NCI-H524 (cell line): Measurements from ENCODE around the gene STK32B.
A peak's percentile ranks its signal among the peaks of the same experiment; 100 is the strongest.
"Not testable (repeated sequence)": the region's sequence is repeated elsewhere in the genome, so short reads cannot be mapped to it uniquely, and the experiment has no call there.

Experiments used
- DNase-seq, 2 experiments: peaks; one replicate each; lab custom pipeline; 2025; lab: John Stamatoyannopoulos, UW

STK32B gene

GRCh38 chr4:5395781-5396180 is 344.5 kb downstream of the STK32B start:
- no peak for DNase-seq

DNA sequence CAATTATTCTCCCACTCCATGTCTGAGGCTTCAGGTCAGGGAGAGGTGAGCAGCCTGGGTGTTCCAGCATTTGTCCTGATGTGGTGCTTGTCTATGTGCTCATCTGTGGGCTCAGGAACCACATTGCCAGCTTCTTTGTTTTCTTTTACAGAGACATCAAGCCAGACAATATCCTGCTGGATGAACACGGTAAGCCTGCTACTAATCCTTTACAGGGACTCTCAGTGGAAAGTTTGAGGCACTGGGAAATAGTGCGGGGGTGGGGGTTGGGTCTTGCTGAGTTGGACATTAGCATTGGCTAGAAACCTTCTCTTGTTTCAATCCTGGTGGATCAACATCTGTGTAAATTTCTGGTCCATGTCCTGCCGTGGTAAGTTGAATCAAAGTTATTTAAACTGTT is 346.8 kb downstream of the STK32B start:
- no peak for DNase-seq

DNA sequence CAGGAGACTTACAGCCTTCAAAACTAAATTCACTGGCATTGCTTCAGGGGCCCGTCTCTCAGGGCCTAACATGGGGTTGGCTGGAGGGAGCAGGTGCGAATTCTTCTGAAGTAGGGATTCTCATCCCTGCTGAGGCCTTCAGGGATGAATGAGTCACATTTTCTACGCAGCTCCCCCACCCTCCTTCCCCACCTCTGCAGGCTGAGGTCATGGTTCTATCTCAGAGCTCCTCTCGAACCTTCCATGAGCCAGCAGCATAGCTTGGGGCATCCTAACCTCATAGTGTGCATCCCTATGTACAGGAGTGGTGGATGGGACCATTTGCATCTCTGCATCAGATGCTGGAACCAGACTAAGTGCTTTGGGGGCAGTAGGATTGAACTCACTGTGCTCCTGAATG is 347.8 kb downstream of the STK32B start:
- no peak for DNase-seq

DNA sequence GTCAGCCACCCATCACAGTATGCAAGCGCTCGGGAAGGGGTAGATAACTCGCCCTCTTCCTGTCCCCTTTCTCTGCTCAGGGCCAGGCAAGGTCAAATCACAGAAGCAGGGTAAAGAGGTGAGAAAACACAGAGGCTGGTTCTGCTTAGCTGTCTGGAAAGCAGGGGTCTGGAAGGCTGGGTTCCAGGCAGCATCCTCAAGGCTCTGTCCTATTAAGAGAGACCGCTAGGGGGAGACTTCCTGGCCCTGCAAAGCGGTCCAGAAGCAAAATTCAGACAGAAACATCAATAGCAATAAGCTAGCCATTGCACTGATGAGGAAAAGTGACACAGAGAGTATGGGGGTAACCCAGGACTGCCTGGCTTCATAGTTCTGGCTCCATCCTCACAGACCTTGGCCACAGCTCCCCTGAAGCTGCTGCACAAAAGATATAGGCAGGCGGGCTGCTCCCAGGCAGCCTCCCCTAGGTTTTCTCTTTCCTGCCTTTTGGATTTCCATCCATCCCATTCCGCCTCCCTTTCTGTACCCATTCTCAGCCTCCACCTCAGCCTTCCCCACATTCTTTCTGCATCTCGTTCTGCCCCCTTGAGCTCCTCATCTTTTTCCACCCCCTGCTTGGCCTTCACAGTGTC is 348.6 kb downstream of the STK32B start:
- DNase-seq, result peak in 1 of 2 experiments; percentile 56

DNA sequence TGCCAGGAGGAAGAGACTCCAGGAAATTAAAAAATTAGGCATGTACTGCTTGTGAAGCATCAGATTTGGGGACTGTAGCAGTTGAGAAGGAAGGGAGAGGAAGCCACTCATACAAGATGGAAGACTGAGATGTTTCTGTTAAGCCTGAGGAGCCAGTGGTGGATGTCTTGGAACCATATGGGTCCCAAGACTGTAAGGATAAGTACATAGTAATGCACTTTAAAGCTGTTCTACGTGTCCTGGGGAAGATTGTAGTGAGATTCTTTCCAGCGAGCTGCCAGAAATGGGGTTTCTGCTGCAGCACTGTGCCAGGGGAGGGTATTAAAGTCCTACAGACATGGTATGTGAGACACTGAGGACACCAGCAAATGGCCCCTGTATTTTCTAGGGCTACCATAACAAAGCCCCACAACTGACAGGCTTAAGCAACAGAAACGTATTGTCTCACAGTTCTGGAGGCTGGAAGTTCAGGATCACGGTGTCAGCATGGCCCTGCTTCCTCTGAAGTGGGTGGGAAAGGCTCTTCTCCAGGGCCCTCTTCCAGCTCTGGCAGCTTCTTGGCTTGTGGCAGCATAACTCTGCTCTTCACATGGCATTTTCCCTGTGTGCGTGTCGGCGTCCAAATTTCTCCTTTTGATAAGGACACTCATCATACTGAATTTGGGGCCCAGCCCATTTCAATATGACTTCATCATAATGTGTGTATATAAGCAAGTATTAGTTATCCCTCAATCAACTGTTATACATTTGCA is 352.6 kb downstream of the STK32B start:
- no peak for DNase-seq

- DNase-seq, result no peak
Observed at GRCh38 chr4:5409237-5409636, 358.0 kb downstream of the STK32B start.

- DNase-seq, result peak in 1 of 2 experiments; percentile 11
Observed at GRCh38 chr4:5409972-5410618, 358.8 kb downstream of the STK32B start.

GRCh38 chr4:5412296-5412695 is 361.0 kb downstream of the STK32B start:
- no peak for DNase-seq

GRCh38 chr4:5412751-5413150 is 361.5 kb downstream of the STK32B start:
- peak in 1 of 2 experiments; percentile 59 for DNase-seq

- no peak for DNase-seq
Observed at GRCh38 chr4:5416637-5417036, 365.4 kb downstream of the STK32B start.

- no peak for DNase-seq
Observed at GRCh38 chr4:5420266-5420665, 369.0 kb downstream of the STK32B start.

DNA sequence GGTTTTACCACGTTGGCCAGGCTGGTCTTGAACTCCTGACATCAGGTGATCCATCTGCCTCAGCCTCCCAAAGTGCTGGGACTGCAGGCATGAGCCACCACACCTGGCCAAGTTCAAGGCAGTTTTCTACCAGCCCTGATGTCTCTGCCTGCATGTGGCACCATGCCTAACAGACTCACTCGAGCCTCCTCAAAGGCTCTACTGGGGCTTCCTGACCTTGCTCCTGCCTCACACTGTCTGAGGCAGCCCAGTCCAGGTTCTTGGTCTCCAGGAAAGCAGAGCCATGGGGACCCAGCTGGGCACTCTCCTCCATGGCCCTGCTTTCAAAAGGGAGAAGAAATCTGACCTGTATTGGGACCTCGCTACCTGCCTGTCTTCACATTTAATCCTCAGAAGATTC is 370.1 kb downstream of the STK32B start:
- no peak for DNase-seq

GRCh38 chr4:5422195-5422594 is 370.9 kb downstream of the STK32B start:
- no peak for DNase-seq

DNA sequence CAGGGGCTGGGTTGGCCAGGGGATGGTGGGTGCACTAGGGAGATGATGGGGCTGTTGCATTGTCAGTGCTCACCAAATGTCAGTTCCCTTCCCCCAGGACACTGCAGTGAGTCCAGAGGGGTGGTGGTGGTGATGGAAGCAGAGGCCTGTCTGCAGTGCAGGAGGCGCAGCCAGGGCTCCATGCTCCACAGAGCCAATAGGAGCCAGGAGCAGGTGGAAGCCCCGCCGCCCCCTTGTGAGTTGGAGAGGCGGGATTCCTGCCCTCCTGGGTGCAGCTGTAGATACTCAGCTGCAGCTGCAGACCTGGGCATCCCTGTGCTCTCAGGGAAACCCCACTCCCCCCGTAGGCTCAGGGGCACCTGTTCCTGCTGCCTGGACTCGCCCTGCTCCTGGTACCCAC is 372.4 kb downstream of the STK32B start:
- no peak for DNase-seq

DNA sequence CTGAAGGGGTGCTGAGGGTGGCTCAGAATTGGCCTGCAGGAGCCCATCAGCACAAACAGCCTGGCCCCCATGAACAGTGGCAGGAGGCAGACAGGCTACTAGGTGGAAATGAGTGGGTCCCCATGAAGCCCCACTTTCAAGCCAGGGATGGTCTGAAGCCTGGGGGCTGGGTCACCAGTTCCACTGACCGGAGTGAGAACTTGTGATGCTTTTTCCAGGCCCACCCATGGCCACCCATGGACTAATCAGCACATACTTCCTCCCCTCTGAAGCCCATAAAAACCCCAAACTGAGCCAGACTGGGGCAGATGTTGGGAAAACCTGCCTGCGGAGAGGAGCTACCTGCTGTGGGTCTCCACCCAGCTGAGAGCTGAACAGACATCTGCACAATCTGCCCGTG is 372.9 kb downstream of the STK32B start:
- DNase-seq, result no peak

DNA sequence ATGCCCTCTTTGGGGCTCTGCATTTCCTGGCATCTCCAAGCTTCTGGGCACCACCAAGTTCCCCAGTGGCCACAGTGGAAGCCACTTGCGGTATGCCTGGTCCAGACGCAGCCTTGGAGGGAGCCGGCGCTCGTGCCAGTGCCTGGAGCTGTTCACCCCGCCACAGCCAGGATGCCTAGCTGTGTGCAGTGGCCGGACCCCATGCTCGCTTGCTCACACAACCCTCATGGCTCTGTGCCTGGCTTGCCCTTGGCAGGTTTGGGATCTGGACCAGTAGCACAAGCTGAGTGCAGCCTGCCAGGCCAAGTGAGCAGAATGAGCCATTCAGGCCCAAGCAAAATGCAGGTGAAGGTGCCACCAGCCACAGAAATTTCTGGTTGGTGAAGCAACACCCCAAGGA is 373.6 kb downstream of the STK32B start:
- DNase-seq, result no peak

DNA sequence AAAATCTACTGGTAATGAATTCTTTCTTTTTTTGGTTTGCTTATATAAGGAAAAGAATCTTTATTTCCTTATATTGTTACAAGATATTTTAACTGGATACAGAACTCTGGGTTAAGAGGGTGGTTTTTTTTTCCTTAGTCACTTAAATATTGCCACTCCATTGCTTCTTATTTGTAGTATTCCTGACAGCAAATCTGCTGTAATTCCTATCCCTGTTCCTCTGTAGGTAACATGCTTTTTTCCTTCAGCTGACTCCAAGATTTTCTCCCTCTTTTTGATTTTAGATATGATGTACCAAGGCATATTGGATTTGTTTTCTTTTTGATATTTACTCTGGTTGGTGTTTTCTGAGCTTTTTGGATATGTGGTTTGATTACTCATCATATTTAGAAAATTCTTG is 378.5 kb downstream of the STK32B start:
- DNase-seq, result no peak

DNA sequence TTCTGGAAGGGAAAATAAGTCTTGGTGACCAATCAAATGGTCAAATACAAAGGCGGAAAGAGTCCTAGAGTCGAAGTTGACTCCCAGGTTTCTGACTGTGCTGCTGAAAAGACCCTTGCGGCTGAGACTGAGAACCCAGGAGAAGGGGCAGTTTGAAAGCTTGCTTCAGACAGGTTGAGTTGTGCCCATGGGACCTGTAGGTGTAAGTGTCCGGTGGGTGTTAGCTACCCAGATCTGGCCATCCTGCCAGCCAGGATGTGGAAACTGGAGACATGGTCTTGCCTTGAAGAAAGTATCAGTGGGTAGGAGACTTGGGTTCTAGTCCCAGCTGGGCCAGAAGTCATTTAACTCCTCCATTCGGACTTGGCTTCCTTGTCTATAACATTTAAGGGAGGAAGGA is 381.9 kb downstream of the STK32B start:
- DNase-seq, result no peak

GRCh38 chr4:5435201-5435600 is 383.9 kb downstream of the STK32B start:
- DNase-seq, result peak; percentile 42 to 68

DNA sequence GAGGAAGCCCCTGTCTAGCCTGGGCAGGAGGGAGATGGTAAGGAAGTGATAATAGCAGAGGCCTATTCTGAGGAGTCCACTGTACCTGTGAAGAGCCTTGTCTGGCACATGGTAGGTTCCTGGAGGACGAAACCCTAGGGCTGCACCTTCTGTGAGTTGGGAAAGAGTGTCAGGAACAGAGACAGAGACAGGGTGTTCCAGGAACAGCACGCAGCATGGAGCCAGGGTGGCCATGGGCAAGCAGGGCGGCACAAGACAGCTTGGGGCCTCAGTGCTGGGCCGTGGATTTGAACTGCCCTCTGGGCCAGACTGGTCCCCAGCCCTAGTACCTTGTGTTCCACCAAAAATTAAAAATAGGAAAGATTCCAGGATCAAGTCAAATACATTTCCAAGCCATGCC is 384.5 kb downstream of the STK32B start:
- DNase-seq, result no peak

DNA sequence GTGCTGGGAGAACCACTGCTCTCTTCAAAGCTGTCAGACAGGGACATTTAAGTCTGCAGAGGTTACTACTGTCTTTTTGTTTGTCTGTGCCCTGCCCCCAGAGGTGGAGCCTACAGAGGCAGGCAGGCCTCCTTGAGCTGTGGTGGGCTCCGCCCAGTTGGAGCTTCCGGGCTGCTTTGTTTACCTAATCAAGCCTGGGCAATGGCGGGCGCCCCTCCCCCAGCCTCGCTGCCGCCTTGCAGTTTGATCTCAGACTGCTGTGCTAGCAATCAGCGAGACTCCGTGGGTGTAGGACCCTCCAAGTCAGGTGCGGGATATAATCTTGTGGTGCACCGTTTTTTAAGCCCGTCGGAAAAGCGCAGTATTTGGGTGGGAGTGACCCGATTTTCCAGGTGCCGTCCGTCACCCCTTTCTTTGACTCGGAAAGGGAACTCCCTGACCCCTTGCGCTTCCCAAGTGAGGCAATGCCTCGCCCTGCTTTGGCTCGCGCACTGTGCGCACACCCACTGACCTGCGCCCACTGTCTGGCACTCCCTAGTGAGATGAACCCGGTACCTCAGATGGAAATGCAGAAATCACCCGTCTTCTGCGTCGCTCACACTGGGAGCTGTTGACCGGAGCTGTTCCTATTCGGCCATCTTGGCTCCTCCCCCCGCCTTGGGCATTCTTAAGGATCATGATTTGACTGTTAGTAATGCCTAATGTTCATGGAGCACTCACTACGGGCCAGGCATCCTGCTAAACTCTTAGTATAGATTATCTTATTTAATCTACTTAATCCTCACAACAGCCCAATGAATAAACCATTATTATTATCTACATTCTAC is 392.9 kb downstream of the STK32B start:
- DNase-seq, result not testable (repeated sequence)

DNA sequence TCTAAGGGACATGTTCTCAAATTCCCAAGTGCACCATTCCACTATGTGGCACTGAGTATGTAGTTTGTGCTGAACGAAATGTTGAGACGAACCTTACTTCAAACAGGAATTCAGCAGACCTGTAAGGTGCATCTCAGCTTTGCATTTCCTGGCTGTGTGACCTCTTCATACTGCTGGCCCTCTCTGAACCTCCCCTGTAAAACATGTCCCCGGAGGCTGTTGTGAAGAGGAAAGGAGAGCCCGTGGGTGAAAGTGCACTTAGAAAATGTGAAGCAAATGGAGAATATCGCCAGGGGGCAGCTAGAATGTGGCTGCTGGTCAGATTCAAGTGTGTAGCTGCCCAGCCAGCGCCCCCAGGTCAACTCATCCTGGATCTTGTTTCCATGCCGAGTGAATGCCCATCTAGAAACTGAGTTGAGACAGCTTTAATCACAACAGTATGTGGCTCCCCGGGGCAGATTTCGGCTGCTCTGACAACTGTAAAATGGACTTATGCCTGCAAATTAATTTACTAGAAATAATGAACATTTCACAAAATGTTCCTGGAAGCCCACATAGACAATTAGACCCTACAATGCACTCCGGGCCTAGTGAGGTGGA is 393.7 kb downstream of the STK32B start:
- no peak for DNase-seq
